ENCODE measurements around the gene TM2D1.

The TM2D1 gene

DNA sequence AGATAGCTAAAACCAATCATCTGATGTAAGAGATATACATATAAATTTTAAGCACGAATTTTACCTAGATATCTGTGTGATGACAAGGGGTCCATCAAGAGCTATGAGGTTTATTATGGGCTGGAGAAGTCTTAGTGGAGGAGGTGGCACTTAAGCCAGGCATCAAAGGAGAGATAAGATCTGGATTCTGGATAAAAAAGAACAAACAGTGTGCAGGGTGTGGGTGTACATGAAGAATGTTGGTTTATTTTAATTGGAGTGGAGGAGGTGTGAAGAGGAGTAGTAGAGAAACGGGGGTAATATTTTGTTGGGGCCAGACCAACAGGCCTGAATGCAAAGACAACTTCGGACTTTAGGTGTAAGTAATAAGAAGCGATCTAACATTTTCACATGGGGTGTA is 80.6 kb downstream of the TM2D1 start:
- no peaks in the 10 kb centered on the region for H3K36me3 Mint-ChIP-seq (ENCODE audit: low read depth)
- no peak overlapping the region for H3K27ac Mint-ChIP-seq
- peaks cover 12% of the 10 kb centered on the region for H3K4me1 Mint-ChIP-seq (ENCODE audit: low read depth)
- no peak for DNase-seq
- H3K9me3 Mint-ChIP-seq, result no peaks in the 10 kb centered on the region
- H3K27me3 Mint-ChIP-seq, result no peaks in the 10 kb centered on the region
- no peak overlapping the region for H3K4me3 Mint-ChIP-seq

DNA sequence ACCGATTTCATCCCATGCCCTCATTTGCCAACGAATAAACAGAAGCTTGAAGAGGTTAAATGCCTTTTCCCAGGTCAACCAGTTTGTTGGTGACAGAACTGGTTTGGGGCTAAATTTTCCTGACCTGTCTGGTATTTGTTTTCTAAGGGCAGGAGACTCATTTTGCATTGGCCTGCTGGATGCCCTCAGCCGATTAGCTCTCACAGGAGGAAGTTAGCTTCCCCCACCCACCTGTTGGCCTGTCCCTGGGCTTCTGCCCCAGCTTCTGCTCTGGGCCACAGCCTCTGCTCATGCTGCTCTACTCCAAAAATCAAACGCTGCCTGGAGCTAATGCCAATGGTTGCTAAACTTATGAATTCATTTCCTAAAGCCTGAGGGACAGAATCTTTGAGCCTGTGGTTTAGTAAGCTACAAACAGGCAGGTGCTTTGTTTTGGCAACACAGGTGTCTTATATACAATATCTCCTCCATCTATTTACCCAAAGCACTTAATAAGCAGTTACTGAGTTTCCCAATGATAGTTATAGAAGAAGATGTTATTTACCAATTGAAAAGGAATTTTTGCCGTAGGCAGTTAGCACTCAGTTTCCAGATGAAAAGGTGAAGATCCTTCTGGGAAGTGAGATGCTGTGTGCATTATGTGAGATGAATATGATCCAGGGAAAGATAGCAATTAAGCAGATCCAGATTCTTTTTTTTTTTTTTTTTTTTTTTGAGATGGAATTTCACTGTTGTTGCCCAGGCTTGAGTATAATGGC is 82.3 kb downstream of the TM2D1 start:
- DNase-seq, result no peak
- H3K27me3 Mint-ChIP-seq, result no peaks in the 10 kb centered on the region
- H3K4me3 Mint-ChIP-seq, result no peak overlapping the region
- no peaks in the 10 kb centered on the region for H3K9me3 Mint-ChIP-seq
- no peak overlapping the region for H3K27ac Mint-ChIP-seq
- no peaks in the 10 kb centered on the region for H3K36me3 Mint-ChIP-seq (ENCODE audit: low read depth)
- H3K4me1 Mint-ChIP-seq (ENCODE audit: low read depth), result peaks cover 12% of the 10 kb centered on the region

DNA sequence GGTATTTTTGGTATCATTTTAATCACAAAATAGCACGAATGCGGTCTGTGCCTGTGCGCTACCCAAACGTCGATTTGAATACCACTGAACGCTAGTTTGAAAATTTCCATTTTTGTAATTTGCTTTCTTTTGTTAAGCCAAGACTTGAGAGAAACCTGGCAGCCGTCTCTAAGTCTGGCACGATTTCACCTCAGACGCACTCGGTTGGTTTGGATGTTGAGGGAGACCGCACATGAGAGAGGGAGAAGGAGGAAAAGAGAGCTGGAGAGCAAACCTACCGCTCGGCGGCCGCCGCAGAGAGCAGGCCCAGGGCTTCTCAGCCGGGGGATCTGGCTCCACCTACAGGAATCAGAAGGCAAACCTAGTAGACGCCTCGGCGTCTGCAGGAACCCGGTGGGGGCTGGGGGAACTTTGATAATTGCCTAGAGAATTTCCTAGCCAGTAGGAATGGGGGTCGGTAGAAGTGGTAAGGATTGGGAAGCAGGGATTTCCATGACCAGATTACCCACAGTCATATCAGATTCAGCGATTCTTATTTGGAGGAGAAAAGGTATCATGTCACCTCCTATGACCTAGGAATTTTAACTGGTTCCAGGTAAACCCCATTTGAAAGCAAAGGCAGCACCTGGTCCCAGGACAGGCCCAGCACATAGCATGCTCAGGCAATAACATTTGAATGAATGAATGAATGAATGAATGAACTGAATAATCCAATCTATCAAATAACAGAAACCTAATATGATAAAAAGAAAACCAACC is 83.2 kb downstream of the TM2D1 start:
- Mint-ChIP-seq H3K36me3 (ENCODE audit: low read depth) (no peaks in the 10 kb centered on the region), H3K27me3 (no peaks in the 10 kb centered on the region), H3K4me3 (peak overlapping the region; percentile 57), H3K4me1 (ENCODE audit: low read depth) (peaks cover 12% of the 10 kb centered on the region), H3K27ac (peak overlapping the region; percentile 38), H3K9me3 (no peaks in the 10 kb centered on the region)
- peak; percentile 69 for DNase-seq

DNA sequence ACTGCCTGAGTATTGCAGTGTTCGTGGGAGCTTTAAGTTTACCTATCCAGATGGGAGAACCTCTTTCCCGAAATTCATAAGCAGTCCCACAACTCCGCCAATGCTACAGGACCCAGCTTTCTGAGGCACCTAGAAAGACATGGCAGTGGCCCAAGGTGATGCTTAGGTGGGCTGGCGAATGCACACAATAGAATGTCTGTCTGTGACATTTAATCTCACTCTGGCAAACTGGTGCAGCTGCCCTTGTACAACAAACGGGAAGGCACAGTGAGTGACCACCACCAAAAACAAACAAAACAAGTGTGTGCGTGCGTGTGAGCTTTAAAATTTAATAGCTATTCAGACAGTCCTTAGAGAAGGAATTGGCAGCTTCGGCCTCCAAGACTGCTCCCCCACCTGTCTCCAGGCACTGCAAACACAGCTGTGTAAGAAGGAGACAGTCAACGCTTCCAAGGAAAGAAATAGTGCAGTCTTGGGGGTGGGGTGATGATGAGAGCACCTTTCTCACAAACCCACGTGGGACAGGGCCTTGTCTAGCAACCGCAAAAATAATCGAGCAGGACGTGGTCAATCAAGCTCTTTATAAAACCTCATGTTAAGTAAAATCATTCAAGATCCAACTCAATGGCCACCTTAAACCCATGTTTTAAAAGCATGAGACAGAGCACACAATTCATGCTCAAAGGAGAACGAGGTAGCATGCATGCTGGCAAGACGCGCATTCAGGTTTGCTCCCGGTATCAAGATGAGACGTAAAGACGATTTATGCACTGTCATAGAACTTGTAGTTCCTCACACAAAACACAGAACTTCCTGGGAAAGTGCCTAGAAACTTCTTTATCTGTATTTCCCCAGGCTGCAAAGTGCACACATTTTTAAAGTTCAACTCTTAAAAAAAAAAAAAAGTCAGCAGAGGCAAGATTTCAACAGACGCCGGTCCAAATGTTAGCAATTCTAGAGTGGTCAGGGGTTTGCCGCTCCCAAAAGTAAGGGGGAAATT is 84.1 kb downstream of the TM2D1 start:
- no peak for DNase-seq
- Mint-ChIP-seq H3K36me3 (ENCODE audit: low read depth) (no peaks in the 10 kb centered on the region), H3K27me3 (no peaks in the 10 kb centered on the region), H3K4me1 (ENCODE audit: low read depth) (peaks cover 12% of the 10 kb centered on the region), H3K4me3 (peak overlapping the region; percentile 57), H3K27ac (peak overlapping the region; percentile 38), H3K9me3 (no peaks in the 10 kb centered on the region)

DNA sequence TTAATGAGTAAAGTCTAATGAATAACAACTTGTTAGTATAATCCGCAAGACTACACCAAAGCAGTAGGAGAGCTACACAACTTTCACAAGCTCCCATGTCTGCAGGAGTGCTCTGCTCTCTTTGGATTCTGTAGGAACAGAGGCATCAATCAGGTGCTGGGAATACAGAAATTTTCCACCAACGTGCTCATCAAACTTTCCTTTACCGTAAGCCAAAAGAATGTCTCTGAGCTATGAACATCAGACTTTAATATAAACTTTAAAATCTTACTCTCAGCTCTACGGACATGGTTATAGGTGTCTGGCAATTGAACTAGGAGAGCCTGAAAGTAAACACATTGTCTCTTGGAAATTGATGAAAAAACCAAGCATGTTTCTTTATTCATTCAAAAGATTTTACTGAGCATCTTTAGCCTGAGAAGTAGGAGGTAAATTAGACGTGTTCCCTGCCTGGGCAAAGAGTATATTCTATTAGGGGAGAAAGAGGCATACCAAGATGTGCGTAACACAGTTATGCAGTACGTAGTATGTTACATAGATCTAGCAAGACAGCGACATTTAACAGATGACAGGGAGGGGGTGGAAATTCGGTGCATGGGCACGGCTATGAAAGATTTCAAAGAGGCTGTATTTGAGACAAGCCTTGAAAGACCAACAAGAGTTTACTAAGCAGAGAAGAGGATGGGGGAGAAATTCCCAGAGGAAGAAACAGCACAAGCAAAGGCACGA is 85.2 kb downstream of the TM2D1 start:
- Mint-ChIP-seq H3K9me3 (no peaks in the 10 kb centered on the region), H3K27ac (no peak overlapping the region), H3K27me3 (no peaks in the 10 kb centered on the region), H3K36me3 (ENCODE audit: low read depth) (no peaks in the 10 kb centered on the region), H3K4me3 (no peak overlapping the region), H3K4me1 (ENCODE audit: low read depth) (peaks cover 12% of the 10 kb centered on the region)
- DNase-seq, result no peak

DNA sequence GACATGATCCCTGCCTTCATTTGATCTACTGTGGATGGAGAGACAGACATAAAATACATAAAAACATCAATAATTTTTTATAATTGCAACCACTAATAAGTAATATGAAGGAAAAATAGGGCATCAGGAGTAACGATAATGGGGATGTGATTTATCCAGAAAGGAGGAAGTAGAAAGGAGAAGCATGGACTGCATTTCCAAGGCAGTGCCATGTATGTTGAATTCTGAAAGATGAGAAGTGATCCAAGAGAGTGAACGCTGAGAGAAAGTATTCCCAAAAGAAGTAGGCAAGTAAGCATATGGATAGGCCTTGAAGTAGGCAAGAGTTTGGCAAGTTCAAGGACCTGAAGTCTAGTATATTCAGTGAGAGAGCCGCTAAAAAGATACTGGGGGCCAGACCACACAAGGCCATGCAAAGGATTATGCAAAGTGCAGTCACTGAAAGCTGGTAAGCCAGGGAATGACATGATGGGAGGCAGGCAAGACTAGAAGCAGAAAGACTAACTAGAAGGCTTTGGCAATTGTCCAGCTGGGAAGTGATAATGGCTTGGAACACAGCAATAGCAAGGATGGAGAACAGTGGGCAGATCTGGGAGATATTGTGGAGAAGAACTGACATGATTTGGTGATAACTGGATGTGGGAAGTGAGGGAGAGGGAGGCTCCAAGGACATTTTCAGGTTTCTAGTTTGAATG is 85.9 kb downstream of the TM2D1 start:
- H3K27me3 Mint-ChIP-seq, result no peaks in the 10 kb centered on the region
- peaks cover 12% of the 10 kb centered on the region for H3K4me1 Mint-ChIP-seq (ENCODE audit: low read depth)
- no peaks in the 10 kb centered on the region for H3K9me3 Mint-ChIP-seq
- no peak overlapping the region for H3K27ac Mint-ChIP-seq
- no peak overlapping the region for H3K4me3 Mint-ChIP-seq
- DNase-seq, result no peak
- no peaks in the 10 kb centered on the region for H3K36me3 Mint-ChIP-seq (ENCODE audit: low read depth)

DNA sequence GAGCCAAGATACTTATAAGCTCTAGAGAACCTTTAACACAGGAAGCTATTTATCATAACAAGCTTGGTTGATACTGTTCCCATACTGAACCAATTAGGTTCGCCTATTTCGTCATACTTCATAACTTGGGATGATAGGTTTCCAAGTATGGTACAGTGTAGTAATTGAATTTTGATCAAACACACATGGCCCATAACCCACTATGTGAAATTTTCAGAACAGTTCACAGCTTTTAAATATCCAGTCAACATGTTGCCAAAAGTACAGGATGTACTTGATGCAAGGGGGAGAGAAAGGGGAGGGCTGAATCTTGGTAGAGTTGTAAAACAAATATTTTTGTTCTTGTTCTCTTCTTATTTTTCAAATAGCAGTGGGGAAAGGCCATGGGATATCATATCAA is 86.6 kb downstream of the TM2D1 start:
- no peak for DNase-seq
- Mint-ChIP-seq H3K27ac (no peak overlapping the region), H3K27me3 (no peaks in the 10 kb centered on the region), H3K4me1 (ENCODE audit: low read depth) (peaks cover 12% of the 10 kb centered on the region), H3K9me3 (no peaks in the 10 kb centered on the region), H3K4me3 (no peak overlapping the region), H3K36me3 (ENCODE audit: low read depth) (no peaks in the 10 kb centered on the region)

DNA sequence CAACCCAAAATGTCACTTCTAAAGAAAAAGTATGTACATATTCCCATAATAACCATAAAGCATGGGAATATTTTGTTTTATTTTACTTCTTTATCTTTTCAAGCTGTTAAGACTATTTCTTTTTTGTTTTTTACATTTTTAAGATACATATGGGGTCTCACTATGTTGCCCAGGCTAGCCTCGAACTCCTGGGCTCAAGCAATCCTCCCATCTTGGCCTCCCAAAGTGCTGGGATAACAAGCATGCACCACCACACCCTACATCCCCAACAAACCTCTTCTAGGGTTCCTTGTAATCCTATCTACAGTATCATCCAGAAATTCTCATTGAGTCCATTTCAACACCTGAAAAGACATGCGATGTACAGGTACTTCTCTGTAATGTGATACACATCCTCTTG is 87.5 kb downstream of the TM2D1 start:
- peaks cover 12% of the 10 kb centered on the region for H3K4me1 Mint-ChIP-seq (ENCODE audit: low read depth)
- no peak overlapping the region for H3K4me3 Mint-ChIP-seq
- no peak overlapping the region for H3K27ac Mint-ChIP-seq
- no peak for DNase-seq
- H3K9me3 Mint-ChIP-seq, result no peaks in the 10 kb centered on the region
- no peaks in the 10 kb centered on the region for H3K27me3 Mint-ChIP-seq
- no peaks in the 10 kb centered on the region for H3K36me3 Mint-ChIP-seq (ENCODE audit: low read depth)

DNA sequence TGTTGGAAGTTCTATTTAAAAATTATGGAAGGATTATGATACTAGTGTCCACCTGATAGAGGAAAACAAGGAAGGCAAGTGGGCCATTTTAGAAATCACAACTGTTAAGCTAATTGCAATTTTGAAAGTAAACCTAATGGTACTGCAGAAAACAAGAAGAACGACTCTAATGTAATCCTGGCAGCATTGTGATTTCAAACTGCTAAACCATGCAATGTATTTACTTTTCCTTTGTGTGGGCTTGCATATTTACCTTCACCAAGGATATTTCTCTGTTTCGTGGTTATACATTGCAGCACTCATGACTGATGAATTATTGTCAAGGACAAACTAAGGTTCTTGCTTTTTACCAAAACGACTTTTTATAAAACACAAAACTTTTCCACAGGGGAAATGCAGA is 88.1 kb downstream of the TM2D1 start:
- H3K4me3 Mint-ChIP-seq, result no peak overlapping the region
- H3K36me3 Mint-ChIP-seq (ENCODE audit: low read depth), result no peaks in the 10 kb centered on the region
- no peak for DNase-seq
- H3K9me3 Mint-ChIP-seq, result no peaks in the 10 kb centered on the region
- no peaks in the 10 kb centered on the region for H3K27me3 Mint-ChIP-seq
- H3K27ac Mint-ChIP-seq, result no peak overlapping the region
- peaks cover 11% of the 10 kb centered on the region for H3K4me1 Mint-ChIP-seq (ENCODE audit: low read depth)

DNA sequence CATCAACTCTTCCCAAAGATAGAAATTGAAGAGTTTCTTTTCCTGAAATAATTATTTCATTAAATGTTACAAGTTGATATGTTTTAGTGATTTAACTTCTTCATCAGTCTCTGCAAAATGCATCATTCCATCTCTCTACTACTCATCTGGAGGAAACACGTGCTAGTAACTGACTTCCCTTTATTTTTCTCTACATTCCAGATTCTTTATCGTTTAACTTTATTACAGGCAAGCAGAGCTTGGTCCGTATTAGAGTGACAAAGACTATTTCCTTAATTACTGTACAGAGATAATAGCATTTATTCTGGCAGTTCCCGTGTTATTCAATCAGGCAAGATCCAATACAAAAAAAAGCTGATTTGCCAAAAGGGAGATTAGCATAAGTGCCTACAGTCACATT is 88.6 kb downstream of the TM2D1 start:
- Mint-ChIP-seq H3K4me1 (ENCODE audit: low read depth) (peaks cover 7% of the 10 kb centered on the region), H3K9me3 (no peaks in the 10 kb centered on the region)
- no peak for DNase-seq

DNA sequence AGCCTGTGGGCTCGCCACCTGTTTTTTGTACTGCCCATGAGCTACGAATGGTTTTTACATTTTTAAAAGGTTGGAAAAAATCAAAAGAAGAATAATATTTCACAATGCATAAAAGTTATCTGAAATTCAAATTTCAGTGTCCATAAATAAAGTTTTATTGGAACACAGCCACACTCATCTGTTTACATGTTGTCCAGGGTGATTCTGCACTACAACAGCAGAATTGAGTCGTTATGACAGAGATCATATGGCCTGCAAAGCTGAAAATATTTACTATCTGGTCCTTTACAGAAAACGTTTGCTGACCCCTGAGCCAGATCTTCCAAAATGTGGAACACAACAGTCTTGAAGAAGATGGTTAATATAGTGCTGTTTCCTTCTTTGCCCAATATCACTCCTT is 89.4 kb downstream of the TM2D1 start:
- Mint-ChIP-seq H3K4me3 (no peak overlapping the region), H3K4me1 (ENCODE audit: low read depth) (no peaks in the 10 kb centered on the region), H3K27me3 (no peaks in the 10 kb centered on the region), H3K36me3 (ENCODE audit: low read depth) (no peaks in the 10 kb centered on the region), H3K9me3 (no peaks in the 10 kb centered on the region), H3K27ac (no peak overlapping the region)
- DNase-seq, result no peak

More for the DNA sequence above, 88.6 kb downstream of the TM2D1 start:
- Mint-ChIP-seq H3K27me3 (no peaks in the 10 kb centered on the region), H3K4me3 (no peak overlapping the region), H3K36me3 (ENCODE audit: low read depth) (no peaks in the 10 kb centered on the region), H3K27ac (no peak overlapping the region)

DNA sequence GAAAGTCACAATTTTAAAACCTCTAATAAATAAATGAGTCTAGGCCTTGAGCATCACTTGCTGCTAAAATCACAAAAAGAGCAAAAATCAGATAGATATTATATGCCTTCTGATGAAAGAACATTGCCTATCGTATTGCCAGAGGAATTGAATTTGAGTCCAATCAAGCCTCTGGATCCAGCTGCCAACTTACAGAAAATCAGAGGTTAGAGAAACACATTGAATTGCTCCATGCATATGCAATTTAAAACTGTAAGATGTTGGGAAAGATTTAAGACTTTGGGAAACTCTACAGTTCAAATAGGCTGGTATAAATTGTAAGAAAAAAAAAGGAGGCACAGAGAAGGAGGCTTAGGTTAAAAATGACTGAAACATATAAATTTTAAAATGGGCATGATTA is 93.5 kb downstream of the TM2D1 start:
- H3K4me3 Mint-ChIP-seq, result no peak overlapping the region
- H3K27me3 Mint-ChIP-seq, result no peaks in the 10 kb centered on the region
- no peak for DNase-seq
- H3K9me3 Mint-ChIP-seq, result no peaks in the 10 kb centered on the region
- no peaks in the 10 kb centered on the region for H3K4me1 Mint-ChIP-seq (ENCODE audit: low read depth)
- H3K36me3 Mint-ChIP-seq (ENCODE audit: low read depth), result no peaks in the 10 kb centered on the region
- no peak overlapping the region for H3K27ac Mint-ChIP-seq

Measured in activated T-cell treated with anti-CD3 and anti-CD28 coated beads, Interleukin-2, amount 50 U/mL, for 24 hours (primary cell).